GM12878 (cell line): ENCODE results near the gene CHD5. TPM values are rescaled to one million over a fixed set of nuclear protein-coding genes. Genes with fewer than 3 reads are reported as not detected.
A peak's percentile ranks its signal among the peaks of the same experiment; 100 is the strongest.

Experiments used
- ATAC-seq: fragments of 200-7000 bp; cut with Tn5 transposase; 3 replicates; pipeline ENCODE4 v1.9.1; 2020; ENCODE audit warnings: mild to moderate bottlenecking, moderate library complexity
- BruUV-seq: library from RNA; stranded (reverse); fragments of 400-500 nt; replicated peaks from 2 replicates; lab custom pipeline; 2021; lab: Mats Ljungman, UMichigan
- CTCF ChIA-PET: fragments of 300-600 bp; sonication (Branson Sonifier 250); formaldehyde crosslinking; extraction: SDS; loops from one replicate; lab custom pipeline; 2021; ENCODE audit warnings: inconsistent platforms; lab: Yijun Ruan, JAX
- POLR2A ChIA-PET: fragments of 350-600 bp; formaldehyde crosslinking; extraction: SDS; loops from one replicate; lab custom pipeline; 2021; ENCODE audit warnings: inconsistent platforms; lab: Charles Lee
- RAD21 ChIA-PET: fragments of 300-600 bp; sonication (Branson Sonifier 250); formaldehyde crosslinking; loops from one replicate; lab custom pipeline; 2023; ENCODE audit warnings: antibody characterized with exemption; ENCODE audit not compliant: unreplicated experiment; lab: Charles Lee
- SMC1A ChIA-PET: fragments of 300-600 bp; sonication (Branson Sonifier 250); formaldehyde crosslinking; loops from one replicate; lab custom pipeline; 2023; ENCODE audit not compliant: unreplicated experiment, uncharacterized antibody; lab: Charles Lee
- DNase-seq: peaks from one replicate; pipeline ENCODE4 v3.0.0-alpha.2; 2011; ENCODE audit warnings: low read depth, low spot score
- FAIRE-seq: peaks from 3 replicates; lab custom pipeline; 2011; peaks lifted over from hg19 to GRCh38; lab: Jason Lieb, UNC
- H2AFZ ChIP-seq: 2 replicates; pipeline ENCODE4 v1.6.0; 2011; ENCODE audit warnings: low read depth, low read length, control low read depth; ENCODE audit not compliant: control insufficient read depth
- H3K27ac ChIP-seq: 2 replicates; pipeline ENCODE4 v1.5.1; 2011; ENCODE audit warnings: control low read depth; ENCODE audit not compliant: control insufficient read depth, insufficient read depth
- H3K27me3 ChIP-seq, 2 experiments: replicated peaks in 1 of 2; 2 replicates each; pipeline versions ENCODE4 v1.6.0 to v1.6.1; 2011; ENCODE audit warnings: low read length in 1 of 2; ENCODE audit not compliant: control insufficient read depth in 2 of 2, insufficient read depth in 2 of 2
- H3K36me3 ChIP-seq, 2 experiments: 2 replicates each; pipeline ENCODE4 v1.5.1; 2011; ENCODE audit warnings: low read length in 1 of 2; ENCODE audit not compliant: control insufficient read depth in 2 of 2, insufficient read depth in 2 of 2
- H3K4me1 ChIP-seq: 2 replicates; pipeline ENCODE4 v1.6.1; 2011; ENCODE audit warnings: mild to moderate bottlenecking, low read length, moderate library complexity, mixed read lengths; ENCODE audit not compliant: control insufficient read depth, insufficient read depth
- H3K4me2 ChIP-seq: 2 replicates; pipeline ENCODE4 v1.6.0; 2011; ENCODE audit warnings: control low read depth; ENCODE audit not compliant: control insufficient read depth, insufficient read depth
- H3K4me3 ChIP-seq: fragments of 200-600 bp; sonication (generic); 2 replicates; pipeline ENCODE4 v1.5.1; 2016
- H3K79me2 ChIP-seq: 2 replicates; pipeline ENCODE4 v1.6.0; 2011; ENCODE audit warnings: low read length; ENCODE audit not compliant: control insufficient read depth, insufficient read depth
- H3K9ac ChIP-seq: 2 replicates; pipeline ENCODE4 v1.8.0; 2011; ENCODE audit warnings: low read length, control low read depth, mixed read lengths; ENCODE audit not compliant: control insufficient read depth, insufficient read depth
- H3K9me3 ChIP-seq: replicated peaks from 3 replicates; pipeline ENCODE4 v1.5.1; 2011; ENCODE audit warnings: mild to moderate bottlenecking, low read length; ENCODE audit not compliant: control insufficient read depth, insufficient read depth
- H4K20me1 ChIP-seq: 2 replicates; pipeline ENCODE4 v1.6.0; 2011; ENCODE audit not compliant: control insufficient read depth, insufficient read depth
- CBX3 ChIP-seq: fragments of 200-600 bp; sonication (generic); IDR thresholded peaks from 2 replicates; pipeline ENCODE4 v1.6.1; 2016; ENCODE audit warnings: low read depth, borderline replicate concordance
- FOXK2 ChIP-seq: fragments of 450-650 bp; IDR thresholded peaks from 2 replicates; pipeline ENCODE4 v1.6.1; 2017; ENCODE audit warnings: mild to moderate bottlenecking, moderate library complexity
- FOXM1 ChIP-seq: IDR thresholded peaks from 2 replicates; pipeline ENCODE4 v1.6.1; 2012; ENCODE audit warnings: low read depth, mild to moderate bottlenecking, inconsistent platforms, low read length, moderate library complexity
- HDAC2 ChIP-seq: fragments of 200-600 bp; sonication (generic); IDR thresholded peaks from 2 replicates; pipeline ENCODE4 v1.6.1; 2017
- HDAC6 ChIP-seq: fragments of 200-600 bp; sonication (generic); IDR thresholded peaks from one replicate; pipeline ENCODE4 v1.8.0; 2017; ENCODE audit warnings: antibody characterized with exemption; ENCODE audit not compliant: unreplicated experiment
- PML ChIP-seq: IDR thresholded peaks from 2 replicates; pipeline ENCODE4 v1.6.1; 2012; ENCODE audit warnings: low read length, inconsistent platforms
- RAD21 ChIP-seq: IDR thresholded peaks from 2 replicates; pipeline ENCODE4 v1.6.1; 2011; ENCODE audit warnings: mild to moderate bottlenecking, low read depth, low read length, moderate library complexity; ENCODE audit not compliant: insufficient read depth
- RAD51 ChIP-seq: fragments of 450-650 bp; IDR thresholded peaks from 2 replicates; pipeline ENCODE4 v1.6.1; 2016; ENCODE audit warnings: moderate library complexity, mild to moderate bottlenecking, inconsistent platforms
- SIX5 ChIP-seq: IDR thresholded peaks from 2 replicates; pipeline ENCODE4 v1.6.1; 2011; ENCODE audit warnings: mild to moderate bottlenecking, low read depth, low read length, moderate library complexity; ENCODE audit not compliant: severe bottlenecking
- SMAD5 ChIP-seq: IDR thresholded peaks from 2 replicates; pipeline ENCODE4 v1.6.1; 2016; ENCODE audit warnings: antibody characterized with exemption, low read depth
- ZNF24 ChIP-seq: fragments of 450-650 bp; IDR thresholded peaks from 2 replicates; pipeline ENCODE4 v1.6.1; 2017; ENCODE audit warnings: antibody characterized with exemption, mild to moderate bottlenecking
- ZSCAN29 ChIP-seq: fragments of 450-650 bp; IDR thresholded peaks from 2 replicates; pipeline ENCODE4 v1.6.1; 2017; ENCODE audit warnings: mild to moderate bottlenecking, moderate library complexity
- WGBS: methylation state at CpG from one replicate; pipeline ENCODE4 v1.1.6; 2016; ENCODE audit warnings: low lambda C conversion rate; ENCODE audit not compliant: insufficient replicate concordance, insufficient coverage; ENCODE audit errors: missing lambda C conversion rate; 5-methylcytosine and 5-hydroxymethylcytosine counted together
- in situ Hi-C: fragments of 300-500 bp; cut with MboI; formaldehyde crosslinking; loops from 9 replicates; pipeline ENCODE4 v1.14.3; 2018; ENCODE audit warnings: mixed read lengths
- intact Hi-C: fragments of 100-400 bp; cut with micrococcal nuclease; formaldehyde crosslinking; loops from one replicate; pipeline ENCODE4 v1.14.2; 2022; ENCODE audit not compliant: unreplicated experiment
- polyA plus RNA-seq, 11 experiments: library from polyadenylated mRNA; depleted of rRNA in 4 of 11; unstranded in 6 of 11; stranded (reverse) in 5 of 11; fragments of >200 nt; fragmentation: Nextera tagmentation in 4 of 11; fragmentation: Illumina TruSeq in 1 of 11; extraction: Ambion mirVana in 4 of 11; extraction: Trizol in 1 of 11; gene quantifications; 1 replicate in 1 of 11; 2 replicates in 10 of 11; pipeline versions ENCODE4 v1.2.1 to v1.2.3, GENCODE V29; 2011 to 2016; ENCODE audit warnings: inconsistent platforms in 2 of 11, missing spikeins in 2 of 11, low read depth in 1 of 11
- total RNA-seq, 4 experiments: library from RNA; depleted of rRNA in 3 of 4; stranded (reverse); fragments of >200 nt in 3 of 4; fragmentation: Illumina TruSeq in 1 of 4; extraction: Trizol in 1 of 4; gene quantifications; 2 replicates each; pipeline versions ENCODE4 v1.2.1 to v1.2.3, GENCODE V29; 2013 to 2021

The CHD5 gene
- total and polyA plus RNA-seq, 10 of the 15 experiments (the other 5 are each of a cell fraction or from before 2014, with no cell fraction given), result 0.03 to 0.49 (median 0.13) TPM; not detected in 3

GRCh38 chr1:6188466-6188865, 8.3 kb upstream of the CHD5 start:
- ChIA-PET SMC1A (interaction anchor here (1.1 to 1.4 kb wide), 2 partner anchors 11 to 12 kb away, joined by 3 to 4 read pairs; no protein-coding TSS in a partner anchor), POLR2A (no interaction called here), RAD21 (no interaction called here), CTCF (interaction anchor here (1.3 to 1.8 kb wide), 2 partner anchors 9 to 11 kb away, joined by 4 to 11 read pairs; partner anchors contain the start of gene RPL22)
- H3K4me2 ChIP-seq, result 0 out of 2 replicates have a peak overlapping the region, but pooled peaks have one; percentile 22
- no peaks in the 10 kb centered on the region for H3K4me1 ChIP-seq
- no peak for TF ChIP-seq HDAC6
- no peak for TF ChIP-seq PML
- no peak for TF ChIP-seq HDAC2
- TF ChIP-seq ZNF24, result no peak
- TF ChIP-seq RAD51, result no peak
- no peak for TF ChIP-seq SIX5
- no peak for TF ChIP-seq RAD21
- no peak for TF ChIP-seq SMAD5
- TF ChIP-seq FOXM1, result no peak
- no peak for TF ChIP-seq FOXK2
- TF ChIP-seq ZSCAN29, result no peak
- no peak for TF ChIP-seq CBX3
- H4K20me1 ChIP-seq, result peaks cover 22% of the 10 kb centered on the region
- no peak for DNase-seq
- peaks cover 13 to 45% of the 10 kb centered on the region in 2 experiments for H3K36me3 ChIP-seq
- no TSS peak for BruUV-seq
- intact Hi-C loops, result no loop called here
- FAIRE-seq, result no peak
- H3K4me3 ChIP-seq, result no peak overlapping the region
- H3K79me2 ChIP-seq, result peaks cover 5% of the 10 kb centered on the region
- H3K9ac ChIP-seq, result no peak overlapping the region
- no peak overlapping the region for H2AFZ ChIP-seq
- H3K27me3 ChIP-seq, result no peaks in the 10 kb centered on the region
- WGBS, result 99% methylated on average over 8 of the region's 8 CpGs
- no peak for ATAC-seq
- in situ Hi-C loops, result no loop called here
- H3K27ac ChIP-seq, result no peak overlapping the region
- H3K9me3 ChIP-seq, result no peaks in the 10 kb centered on the region
